SU-DHL-6 (cell line): ENCODE data around the gene CADM1.

ENCODE experiments used
- EZH2phosphoT487 ChIP-seq: fragments of 200-600 bp; sonication (generic), shearing (Covaris generic); conservative IDR thresholded peaks from 2 replicates; pipeline ENCODE4 v1.6.1; 2018; ENCODE audit warnings: mild to moderate bottlenecking, antibody characterized with exemption, low read length, moderate library complexity, mixed read lengths
- TF ChIP-seq, protein P1 (sequence below): fragments of 200-600 bp; sonication (generic); IDR thresholded peaks from one replicate; pipeline ENCODE4 v1.5.1; 2017; ENCODE audit warnings: antibody characterized with exemption, mild to moderate bottlenecking, low read length, moderate library complexity; ENCODE audit not compliant: insufficient read depth, poor library complexity, severe bottlenecking

- TF ChIP-seq, protein P1, sequence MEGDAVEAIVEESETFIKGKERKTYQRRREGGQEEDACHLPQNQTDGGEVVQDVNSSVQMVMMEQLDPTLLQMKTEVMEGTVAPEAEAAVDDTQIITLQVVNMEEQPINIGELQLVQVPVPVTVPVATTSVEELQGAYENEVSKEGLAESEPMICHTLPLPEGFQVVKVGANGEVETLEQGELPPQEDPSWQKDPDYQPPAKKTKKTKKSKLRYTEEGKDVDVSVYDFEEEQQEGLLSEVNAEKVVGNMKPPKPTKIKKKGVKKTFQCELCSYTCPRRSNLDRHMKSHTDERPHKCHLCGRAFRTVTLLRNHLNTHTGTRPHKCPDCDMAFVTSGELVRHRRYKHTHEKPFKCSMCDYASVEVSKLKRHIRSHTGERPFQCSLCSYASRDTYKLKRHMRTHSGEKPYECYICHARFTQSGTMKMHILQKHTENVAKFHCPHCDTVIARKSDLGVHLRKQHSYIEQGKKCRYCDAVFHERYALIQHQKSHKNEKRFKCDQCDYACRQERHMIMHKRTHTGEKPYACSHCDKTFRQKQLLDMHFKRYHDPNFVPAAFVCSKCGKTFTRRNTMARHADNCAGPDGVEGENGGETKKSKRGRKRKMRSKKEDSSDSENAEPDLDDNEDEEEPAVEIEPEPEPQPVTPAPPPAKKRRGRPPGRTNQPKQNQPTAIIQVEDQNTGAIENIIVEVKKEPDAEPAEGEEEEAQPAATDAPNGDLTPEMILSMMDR: no peak
- no peak for TF ChIP-seq EZH2phosphoT487
These were observed at the start of gene CADM1 for GRCh38 chr11:115504276-115505158.
